HG03045 (cell line): Measurements from ENCODE around the gene PLXNA4.

Experiments used
- ATAC-seq: cut with Tn5 transposase; IDR thresholded peaks from one replicate; pipeline ENCODE4 v1.9.1; 2021; ENCODE audit warnings: mild to moderate bottlenecking, moderate library complexity; ENCODE audit not compliant: unreplicated experiment

The PLXNA4 gene

DNA sequence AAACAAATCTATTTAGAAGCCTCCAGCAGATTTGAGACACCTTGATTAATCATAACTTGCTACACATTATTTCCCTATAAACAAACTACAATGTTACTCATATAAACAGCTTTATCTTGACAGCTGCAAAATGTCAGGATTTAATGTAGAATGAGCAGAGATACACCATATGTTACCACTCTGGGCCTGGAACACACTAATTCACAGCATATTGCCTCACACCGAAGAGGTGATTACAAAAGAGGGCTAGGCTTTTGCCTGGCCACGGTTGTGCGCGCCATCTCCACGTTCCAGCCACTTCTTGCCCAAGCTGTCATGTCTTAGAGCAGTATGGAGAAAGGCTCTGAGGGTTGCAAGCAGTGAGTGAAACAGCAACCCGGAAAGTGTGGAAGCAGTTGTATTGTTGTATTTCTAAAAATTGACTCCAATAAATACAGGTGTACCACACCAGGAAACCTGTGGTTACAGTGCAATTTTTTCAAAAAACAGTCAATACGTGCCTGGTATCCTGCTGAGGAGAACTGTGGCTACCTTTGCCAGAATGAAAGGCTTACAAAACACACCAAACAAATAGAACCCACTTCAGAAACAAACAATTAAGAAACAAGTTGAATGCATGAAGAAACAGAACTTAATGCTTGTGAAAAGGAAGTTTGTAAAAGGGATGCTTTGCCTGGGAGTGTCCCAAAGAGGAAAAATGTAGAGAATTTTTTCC lies 498.1 kb downstream of the PLXNA4 start:
- no peak for ATAC-seq

GRCh38 chr7:132076301-132077035 lies 499.8 kb downstream of the PLXNA4 start:
- ATAC-seq = no peak

GRCh38 chr7:132075515-132075914 lies 500.8 kb downstream of the PLXNA4 start:
- ATAC-seq = no peak

GRCh38 chr7:132073920-132074589 lies 502.2 kb downstream of the PLXNA4 start:
- no peak for ATAC-seq
